Occipital lobe (tissue), 2 donors: Measurements from ENCODE around the gene PCYT1A. TPM values are rescaled to one million over a fixed set of nuclear protein-coding genes. Genes with fewer than 3 reads are reported as not detected.
"Not testable (repeated sequence)": the region's sequence is repeated elsewhere in the genome, so short reads cannot be mapped to it uniquely, and the experiment has no call there.

ENCODE experiments used
- DNase-seq: peaks from one replicate; lab custom pipeline; 2025; lab: John Stamatoyannopoulos, UW
- total RNA-seq: library from RNA; depleted of rRNA; stranded (reverse); fragments of >200 nt; gene quantifications from one replicate; pipeline ENCODE4 v1.2.3, GENCODE V29; 2014

PCYT1A gene
- total RNA-seq = 18.6 TPM

- DNase-seq = peak; percentile 90
Observed at GRCh38 chr3:196287440-196288140, at the start of gene PCYT1A. TSS of gene PCYT1A (minus strand) at chr3:196287726. CDS start at chr3:196270531, 17,195 bp downstream.

- DNase-seq = no peak
Observed at GRCh38 chr3:196336319-196337145, 49.0 kb upstream of the PCYT1A start.

- DNase-seq = no peak
Observed at GRCh38 chr3:196335503-196335948, 48.0 kb upstream of the PCYT1A start.

GRCh38 chr3:196334982-196335381 is 47.5 kb upstream of the PCYT1A start:
- DNase-seq = no peak

- no peak for DNase-seq
Observed at GRCh38 chr3:196332168-196332567, 44.6 kb upstream of the PCYT1A start.

- no peak for DNase-seq
Observed at GRCh38 chr3:196327405-196327804, 39.9 kb upstream of the PCYT1A start.

- no peak for DNase-seq
Observed at GRCh38 chr3:196326936-196327335, 39.4 kb upstream of the PCYT1A start.

GRCh38 chr3:196323691-196324090 is 36.2 kb upstream of the PCYT1A start:
- DNase-seq = no peak

- no peak for DNase-seq
Observed at GRCh38 chr3:196323016-196323415, 35.5 kb upstream of the PCYT1A start.

GRCh38 chr3:196321162-196321561 is 33.6 kb upstream of the PCYT1A start:
- DNase-seq = no peak

GRCh38 chr3:196320137-196320536 is 32.6 kb upstream of the PCYT1A start:
- no peak for DNase-seq

GRCh38 chr3:196317687-196318467 is 30.4 kb upstream of the PCYT1A start, which contains the start of gene DYNLT2B:
TSS of gene DYNLT2B (minus strand) at chr3:196318240. CDS start at chr3:196318152, 88 bp downstream.
- peak; percentile 86 for DNase-seq

- not testable (repeated sequence) for DNase-seq
Observed at GRCh38 chr3:196316799-196317686, 29.5 kb upstream of the PCYT1A start.

- DNase-seq = no peak
Observed at GRCh38 chr3:196315821-196316220, 28.3 kb upstream of the PCYT1A start.

GRCh38 chr3:196314597-196314996 is 27.1 kb upstream of the PCYT1A start:
- DNase-seq = no peak

GRCh38 chr3:196314086-196314485 is 26.6 kb upstream of the PCYT1A start:
- DNase-seq = not testable (repeated sequence)

- DNase-seq = not testable (repeated sequence)
Observed at GRCh38 chr3:196302960-196303359, 15.4 kb upstream of the PCYT1A start.

GRCh38 chr3:196302551-196302950 is 15.0 kb upstream of the PCYT1A start:
- DNase-seq = not testable (repeated sequence)

GRCh38 chr3:196298521-196298920 is 11.0 kb upstream of the PCYT1A start:
- DNase-seq = no peak

- DNase-seq = no peak
Observed at GRCh38 chr3:196292286-196292923, 4.9 kb upstream of the PCYT1A start.
